C4-2B (cell line): ENCODE results near the gene TRAFD1.

Source experiments
- CTCF ChIP-seq: fragments of 450-650 bp; conservative IDR thresholded peaks from 2 replicates; pipeline ENCODE4 v1.5.1; 2017; ENCODE audit warnings: mild to moderate bottlenecking
- ZFX ChIP-seq: fragments of 450-650 bp; IDR thresholded peaks from 2 replicates; pipeline ENCODE4 v1.6.1; 2017

DNA sequence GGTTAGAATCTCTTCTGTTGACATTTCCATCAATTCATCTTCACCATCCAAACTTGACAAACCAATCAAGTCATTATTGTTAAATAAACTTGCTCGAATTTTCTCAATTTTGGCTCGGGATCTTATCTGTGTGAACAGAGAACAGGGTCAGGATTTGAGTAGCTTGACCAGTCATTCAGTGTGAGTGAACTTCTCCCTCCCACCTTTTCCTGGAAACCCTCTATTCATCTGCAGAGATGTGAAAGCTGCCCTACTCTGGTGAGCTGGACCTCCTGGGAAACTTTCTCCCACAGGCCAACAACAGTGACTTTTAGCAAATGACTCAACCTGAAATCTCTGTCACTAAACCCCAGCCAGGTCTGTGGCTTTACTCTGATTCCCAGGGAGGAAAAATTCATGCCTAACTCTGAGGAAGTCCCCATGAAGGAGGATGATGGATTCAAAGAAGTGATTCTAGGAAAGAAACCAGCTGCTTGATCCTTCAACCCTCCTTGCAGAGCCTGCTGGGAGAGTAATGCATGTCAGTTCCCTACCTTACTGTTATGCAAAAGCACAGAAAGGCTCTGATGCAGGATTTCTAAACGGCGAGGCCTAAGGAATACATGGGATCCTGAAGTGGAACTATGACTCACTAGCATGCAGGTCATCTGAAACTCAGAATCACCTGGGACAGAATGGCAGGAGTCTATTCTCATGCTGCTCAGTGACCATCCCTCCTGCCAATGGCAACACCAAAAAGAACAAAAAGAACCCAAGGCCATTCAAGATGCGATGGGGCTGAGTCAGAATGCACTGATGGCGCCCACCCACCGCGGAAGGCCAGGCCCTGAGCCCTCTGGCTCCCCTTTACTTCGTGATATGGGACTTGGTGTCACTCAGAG, 58.0 kb downstream of the TRAFD1 start:
- TF ChIP-seq CTCF = no peak
- TF ChIP-seq ZFX = no peak
